GM12878 (cell line): ENCODE results near the gene LRBA. TPM values are rescaled to one million over a fixed set of nuclear protein-coding genes. Genes with fewer than 3 reads are reported as not detected.

Experiments
- ATAC-seq: fragments of 200-7000 bp; cut with Tn5 transposase; 3 replicates; pipeline ENCODE4 v1.9.1; 2020; ENCODE audit warnings: mild to moderate bottlenecking, moderate library complexity
- BruUV-seq: library from RNA; stranded (reverse); fragments of 400-500 nt; replicated peaks from 2 replicates; lab custom pipeline; 2021; lab: Mats Ljungman, UMichigan
- CTCF ChIA-PET: fragments of 300-600 bp; sonication (Branson Sonifier 250); formaldehyde crosslinking; extraction: SDS; loops from one replicate; lab custom pipeline; 2021; ENCODE audit warnings: inconsistent platforms; lab: Yijun Ruan, JAX
- POLR2A ChIA-PET: fragments of 350-600 bp; formaldehyde crosslinking; extraction: SDS; loops from one replicate; lab custom pipeline; 2021; ENCODE audit warnings: inconsistent platforms; lab: Charles Lee
- RAD21 ChIA-PET: fragments of 300-600 bp; sonication (Branson Sonifier 250); formaldehyde crosslinking; loops from one replicate; lab custom pipeline; 2023; ENCODE audit warnings: antibody characterized with exemption; ENCODE audit not compliant: unreplicated experiment; lab: Charles Lee
- SMC1A ChIA-PET: fragments of 300-600 bp; sonication (Branson Sonifier 250); formaldehyde crosslinking; loops from one replicate; lab custom pipeline; 2023; ENCODE audit not compliant: unreplicated experiment, uncharacterized antibody; lab: Charles Lee
- DNase-seq: peaks from one replicate; pipeline ENCODE4 v3.0.0-alpha.2; 2011; ENCODE audit warnings: low read depth, low spot score
- FAIRE-seq: peaks from 3 replicates; lab custom pipeline; 2011; peaks lifted over from hg19 to GRCh38; lab: Jason Lieb, UNC
- H2AFZ ChIP-seq: 2 replicates; pipeline ENCODE4 v1.6.0; 2011; ENCODE audit warnings: low read depth, low read length, control low read depth; ENCODE audit not compliant: control insufficient read depth
- H3K27ac ChIP-seq: 2 replicates; pipeline ENCODE4 v1.5.1; 2011; ENCODE audit warnings: control low read depth; ENCODE audit not compliant: control insufficient read depth, insufficient read depth
- H3K27me3 ChIP-seq, 2 experiments: replicated peaks in 1 of 2; 2 replicates each; pipeline versions ENCODE4 v1.6.0 to v1.6.1; 2011; ENCODE audit warnings: low read length in 1 of 2; ENCODE audit not compliant: control insufficient read depth in 2 of 2, insufficient read depth in 2 of 2
- H3K36me3 ChIP-seq, 2 experiments: 2 replicates each; pipeline ENCODE4 v1.5.1; 2011; ENCODE audit warnings: low read length in 1 of 2; ENCODE audit not compliant: control insufficient read depth in 2 of 2, insufficient read depth in 2 of 2
- H3K4me1 ChIP-seq: 2 replicates; pipeline ENCODE4 v1.6.1; 2011; ENCODE audit warnings: mild to moderate bottlenecking, low read length, moderate library complexity, mixed read lengths; ENCODE audit not compliant: control insufficient read depth, insufficient read depth
- H3K4me2 ChIP-seq: 2 replicates; pipeline ENCODE4 v1.6.0; 2011; ENCODE audit warnings: control low read depth; ENCODE audit not compliant: control insufficient read depth, insufficient read depth
- H3K4me3 ChIP-seq: fragments of 200-600 bp; sonication (generic); 2 replicates; pipeline ENCODE4 v1.5.1; 2016
- H3K79me2 ChIP-seq: 2 replicates; pipeline ENCODE4 v1.6.0; 2011; ENCODE audit warnings: low read length; ENCODE audit not compliant: control insufficient read depth, insufficient read depth
- H3K9ac ChIP-seq: 2 replicates; pipeline ENCODE4 v1.8.0; 2011; ENCODE audit warnings: low read length, control low read depth, mixed read lengths; ENCODE audit not compliant: control insufficient read depth, insufficient read depth
- H3K9me3 ChIP-seq: replicated peaks from 3 replicates; pipeline ENCODE4 v1.5.1; 2011; ENCODE audit warnings: mild to moderate bottlenecking, low read length; ENCODE audit not compliant: control insufficient read depth, insufficient read depth
- H4K20me1 ChIP-seq: 2 replicates; pipeline ENCODE4 v1.6.0; 2011; ENCODE audit not compliant: control insufficient read depth, insufficient read depth
- BCL11A ChIP-seq: IDR thresholded peaks from 2 replicates; pipeline ENCODE4 v1.6.1; 2011; ENCODE audit warnings: low read depth, low read length
- BMI1 ChIP-seq: fragments of 450-650 bp; IDR thresholded peaks from 2 replicates; pipeline ENCODE4 v1.6.1; 2016; ENCODE audit warnings: mild to moderate bottlenecking, moderate library complexity, borderline replicate concordance
- E2F8 ChIP-seq: fragments of 450-650 bp; IDR thresholded peaks from 2 replicates; pipeline ENCODE4 v1.6.1; 2018; ENCODE audit warnings: mild to moderate bottlenecking, low read depth, moderate library complexity; ENCODE audit not compliant: partially characterized antibody
- PRDM15 ChIP-seq: fragments of 450-650 bp; formaldehyde crosslinking; IDR thresholded peaks from 2 replicates; pipeline ENCODE4 v1.4.0; 2020; ENCODE audit warnings: mild to moderate bottlenecking, moderate library complexity
- TCF12 ChIP-seq: IDR thresholded peaks from 2 replicates; pipeline ENCODE4 v1.6.1; 2011; ENCODE audit warnings: low read depth, mild to moderate bottlenecking, low read length
- ZSCAN29 ChIP-seq: fragments of 450-650 bp; IDR thresholded peaks from 2 replicates; pipeline ENCODE4 v1.6.1; 2017; ENCODE audit warnings: mild to moderate bottlenecking, moderate library complexity
- in situ Hi-C: fragments of 300-500 bp; cut with MboI; formaldehyde crosslinking; loops from 9 replicates; pipeline ENCODE4 v1.14.3; 2018; ENCODE audit warnings: mixed read lengths
- intact Hi-C: fragments of 100-400 bp; cut with micrococcal nuclease; formaldehyde crosslinking; loops from one replicate; pipeline ENCODE4 v1.14.2; 2022; ENCODE audit not compliant: unreplicated experiment
- polyA plus RNA-seq, 11 experiments: library from polyadenylated mRNA; depleted of rRNA in 4 of 11; unstranded in 6 of 11; stranded (reverse) in 5 of 11; fragments of >200 nt; fragmentation: Nextera tagmentation in 4 of 11; fragmentation: Illumina TruSeq in 1 of 11; extraction: Ambion mirVana in 4 of 11; extraction: Trizol in 1 of 11; gene quantifications; 1 replicate in 1 of 11; 2 replicates in 10 of 11; pipeline versions ENCODE4 v1.2.1 to v1.2.3, GENCODE V29; 2011 to 2016; ENCODE audit warnings: inconsistent platforms in 2 of 11, missing spikeins in 2 of 11, low read depth in 1 of 11
- total RNA-seq, 4 experiments: library from RNA; depleted of rRNA in 3 of 4; stranded (reverse); fragments of >200 nt in 3 of 4; fragmentation: Illumina TruSeq in 1 of 4; extraction: Trizol in 1 of 4; gene quantifications; 2 replicates each; pipeline versions ENCODE4 v1.2.1 to v1.2.3, GENCODE V29; 2013 to 2021

LRBA gene
- total and polyA plus RNA-seq, 10 of the 15 experiments (the other 5 are each of a cell fraction or from before 2014, with no cell fraction given) = 20.3 to 93.4 (median 55.0) TPM

- BruUV-seq = no TSS peak
- FAIRE-seq (no peak), ATAC-seq (no peak), DNase-seq (no peak)
- Histone ChIP-seq H3K9ac (no peak overlapping the region), H3K79me2 (no peaks in the 10 kb centered on the region), H3K9me3 (peaks cover 3% of the 10 kb centered on the region; the same call in 2 of the 3 replicates), H3K4me1 (no peaks in the 10 kb centered on the region), H4K20me1 (no peaks in the 10 kb centered on the region), H3K4me2 (no peak overlapping the region), H3K27ac (no peak overlapping the region), H3K27me3 (no peaks in the 10 kb centered on the region), H3K36me3 (no peaks in the 10 kb centered on the region; a peak in 1 of 4 replicates), H3K4me3 (no peak overlapping the region), H2AFZ (no peak overlapping the region)
- CTCF ChIA-PET = interaction anchor here (0.9 to 2.5 kb wide), 3 partner anchors 10 to 50 kb away, joined by 3 to 10 read pairs (median 4); no protein-coding TSS in a partner anchor
- intact Hi-C loops = no loop called here
- POLR2A ChIA-PET = no interaction called here
- TF ChIP-seq TCF12 = no peak
- no peak for TF ChIP-seq ZSCAN29
- TF ChIP-seq PRDM15 = no peak
- TF ChIP-seq BMI1 = no peak
- TF ChIP-seq E2F8 = no peak
- no peak for TF ChIP-seq BCL11A
- in situ Hi-C loops = no loop called here
- SMC1A ChIA-PET = interaction anchor here (1.2 to 2.4 kb wide), 5 partner anchors 10 to 48 kb away, joined by 5 to 12 read pairs (median 6); no protein-coding TSS in a partner anchor
- RAD21 ChIA-PET = interaction anchor here (1.6 kb wide), 1 partner anchor 12 kb away, joined by 3 read pairs; no protein-coding TSS in a partner anchor
These were observed 196.4 kb downstream of the LRBA start for GRCh38 chr4:150818661-150819060.
